Panc1 (cell line): ENCODE data around the gene ADCY7.

Experiments used
- CTCF ChIP-seq: fragments of 450-650 bp; IDR thresholded peaks from 2 replicates; pipeline ENCODE4 v1.5.1; 2017; ENCODE audit warnings: mild to moderate bottlenecking
- POLR2AphosphoS5 ChIP-seq: IDR thresholded peaks from 2 replicates; pipeline ENCODE4 v1.6.1; 2012; ENCODE audit warnings: mild to moderate bottlenecking, low read depth, low read length, moderate library complexity

- TF ChIP-seq POLR2AphosphoS5: no peak
- TF ChIP-seq CTCF: no peak
Observed at GRCh38 chr16:50309527-50310307, 43.4 kb downstream of the ADCY7 start.
